Stimulated activated CD4-positive, alpha-beta T cell treated with anti-CD3 and anti-CD28 coated beads, TNF-alpha, amount 100 ng/mL, for 4 hours (primary cell): ENCODE measurements around the gene ONECUT3.

Experiments used
- DNase-seq, 3 experiments: peaks; one replicate each; pipeline ENCODE4 v3.0.0-alpha.2; 2020; ENCODE audit warnings: low read depth in 3 of 3

Gene ONECUT3

GRCh38 chr19:1739960-1740629, 13.2 kb upstream of the ONECUT3 start:
- DNase-seq: no peak

GRCh38 chr19:1742989-1743696, 10.2 kb upstream of the ONECUT3 start:
- no peak for DNase-seq

GRCh38 chr19:1744133-1744665, 9.1 kb upstream of the ONECUT3 start:
- DNase-seq: no peak

GRCh38 chr19:1744822-1745563, 8.3 kb upstream of the ONECUT3 start:
- DNase-seq: no peak

GRCh38 chr19:1745589-1746031, 7.7 kb upstream of the ONECUT3 start:
- no peak for DNase-seq

GRCh38 chr19:1746401-1747284, 6.7 kb upstream of the ONECUT3 start:
- no peak for DNase-seq

- DNase-seq: peak in 1 of 3 experiments; percentile 42
Observed at GRCh38 chr19:1747285-1748114, 5.8 kb upstream of the ONECUT3 start.

GRCh38 chr19:1748115-1748872, 5.0 kb upstream of the ONECUT3 start:
- no peak for DNase-seq

- DNase-seq: no peak
Observed at GRCh38 chr19:1748873-1749341, 4.4 kb upstream of the ONECUT3 start.

GRCh38 chr19:1749373-1750342, 3.6 kb upstream of the ONECUT3 start:
- DNase-seq: no peak

GRCh38 chr19:1750343-1751021, 2.8 kb upstream of the ONECUT3 start:
- DNase-seq: no peak

- no peak for DNase-seq
Observed at GRCh38 chr19:1751367-1752008, 1.8 kb upstream of the ONECUT3 start.

- DNase-seq: no peak
Observed at GRCh38 chr19:1752009-1752756, 1.1 kb upstream of the ONECUT3 start.

- no peak for DNase-seq
Observed at GRCh38 chr19:1754018-1754635, 821 bp downstream of the ONECUT3 start.

GRCh38 chr19:1754636-1755466, 1.5 kb downstream of the ONECUT3 start:
- no peak for DNase-seq
